Measurements from ENCODE around the gene P2RX3.

DNA sequence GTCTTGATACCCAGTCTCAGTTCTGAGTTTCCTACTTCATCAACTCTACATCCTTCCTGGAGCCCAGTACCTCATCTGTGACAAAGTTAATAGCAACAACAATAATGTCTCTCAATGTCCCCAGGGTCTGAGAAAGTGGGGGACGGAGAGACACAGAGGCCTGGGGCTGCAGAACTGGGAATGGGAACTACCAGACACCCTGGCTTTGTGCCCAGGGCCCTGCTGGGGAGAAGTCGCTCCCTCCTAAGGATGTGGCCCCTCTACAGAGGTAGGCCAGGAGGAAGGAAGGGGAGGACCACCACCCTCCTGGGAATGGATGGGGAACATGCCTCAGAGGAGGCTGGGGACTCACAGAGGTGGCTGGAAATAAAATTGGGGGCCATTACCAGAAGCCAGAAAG lies 37.3 kb downstream of the P2RX3 start:
- TF ChIP-seq, protein P1, sequence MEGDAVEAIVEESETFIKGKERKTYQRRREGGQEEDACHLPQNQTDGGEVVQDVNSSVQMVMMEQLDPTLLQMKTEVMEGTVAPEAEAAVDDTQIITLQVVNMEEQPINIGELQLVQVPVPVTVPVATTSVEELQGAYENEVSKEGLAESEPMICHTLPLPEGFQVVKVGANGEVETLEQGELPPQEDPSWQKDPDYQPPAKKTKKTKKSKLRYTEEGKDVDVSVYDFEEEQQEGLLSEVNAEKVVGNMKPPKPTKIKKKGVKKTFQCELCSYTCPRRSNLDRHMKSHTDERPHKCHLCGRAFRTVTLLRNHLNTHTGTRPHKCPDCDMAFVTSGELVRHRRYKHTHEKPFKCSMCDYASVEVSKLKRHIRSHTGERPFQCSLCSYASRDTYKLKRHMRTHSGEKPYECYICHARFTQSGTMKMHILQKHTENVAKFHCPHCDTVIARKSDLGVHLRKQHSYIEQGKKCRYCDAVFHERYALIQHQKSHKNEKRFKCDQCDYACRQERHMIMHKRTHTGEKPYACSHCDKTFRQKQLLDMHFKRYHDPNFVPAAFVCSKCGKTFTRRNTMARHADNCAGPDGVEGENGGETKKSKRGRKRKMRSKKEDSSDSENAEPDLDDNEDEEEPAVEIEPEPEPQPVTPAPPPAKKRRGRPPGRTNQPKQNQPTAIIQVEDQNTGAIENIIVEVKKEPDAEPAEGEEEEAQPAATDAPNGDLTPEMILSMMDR (conservative IDR thresholded peaks at IDR 0.05; ENCODE audit: low read depth in 2 of 2), result no peak
- no peak for TF ChIP-seq POLR2AphosphoS5 (IDR thresholded peaks at IDR 0.05; ENCODE audit: low read depth)
- TF ChIP-seq CREB1 (CRISPR knock-in tag; IDR thresholded peaks at IDR 0.05; ENCODE audit: low read depth), result no peak
- TF ChIP-seq EZH2phosphoT487 (IDR thresholded peaks at IDR 0.05; ENCODE audit: unreplicated experiment), result no peak
